HEK293T (cell line): ENCODE measurements around the gene PTPRM.

ENCODE experiments used
- ARNT ChIP-seq: fragments of 450-650 bp; IDR thresholded peaks from 2 replicates; pipeline ENCODE4 v1.6.1; 2017; ENCODE audit warnings: mild to moderate bottlenecking
- BHLHE40 ChIP-seq: fragments of 450-650 bp; IDR thresholded peaks from 2 replicates; pipeline ENCODE4 v1.6.1; 2016; ENCODE audit warnings: mild to moderate bottlenecking, moderate library complexity, borderline replicate concordance
- CTBP1 ChIP-seq: fragments of 450-650 bp; IDR thresholded peaks from 2 replicates; pipeline ENCODE4 v1.6.1; 2016; ENCODE audit warnings: borderline replicate concordance
- ELF4 ChIP-seq: fragments of 450-650 bp; IDR thresholded peaks from 2 replicates; pipeline ENCODE4 v1.6.1; 2017; ENCODE audit warnings: antibody characterized with exemption
- FOXA1 ChIP-seq: fragments of 450-650 bp; IDR thresholded peaks from 2 replicates; pipeline ENCODE4 v1.6.1; 2016; ENCODE audit warnings: mild to moderate bottlenecking
- FOXK2 ChIP-seq: fragments of 450-650 bp; IDR thresholded peaks from 2 replicates; pipeline ENCODE4 v1.6.1; 2016; ENCODE audit warnings: mild to moderate bottlenecking
- HDGF ChIP-seq: fragments of 450-650 bp; IDR thresholded peaks from 2 replicates; pipeline ENCODE4 v1.6.1; 2017; ENCODE audit warnings: antibody characterized with exemption, borderline replicate concordance
- SP1 ChIP-seq: fragments of 450-650 bp; IDR thresholded peaks from 2 replicates; pipeline ENCODE4 v1.6.1; 2017
- SUZ12 ChIP-seq: fragments of 450-650 bp; IDR thresholded peaks from 2 replicates; pipeline ENCODE4 v1.6.1; 2016; ENCODE audit warnings: mild to moderate bottlenecking

- no peak for TF ChIP-seq BHLHE40
- no peak for TF ChIP-seq ARNT
- TF ChIP-seq CTBP1: no peak
- TF ChIP-seq ELF4: no peak
- no peak for TF ChIP-seq HDGF
- no peak for TF ChIP-seq FOXA1
- no peak for TF ChIP-seq SUZ12
- TF ChIP-seq SP1: no peak
- no peak for TF ChIP-seq FOXK2
These were observed 12.9 kb downstream of the PTPRM start for GRCh38 chr18:7579918-7580542.
